Measurements from ENCODE around the gene DNAL1.

The DNAL1 gene

DNA sequence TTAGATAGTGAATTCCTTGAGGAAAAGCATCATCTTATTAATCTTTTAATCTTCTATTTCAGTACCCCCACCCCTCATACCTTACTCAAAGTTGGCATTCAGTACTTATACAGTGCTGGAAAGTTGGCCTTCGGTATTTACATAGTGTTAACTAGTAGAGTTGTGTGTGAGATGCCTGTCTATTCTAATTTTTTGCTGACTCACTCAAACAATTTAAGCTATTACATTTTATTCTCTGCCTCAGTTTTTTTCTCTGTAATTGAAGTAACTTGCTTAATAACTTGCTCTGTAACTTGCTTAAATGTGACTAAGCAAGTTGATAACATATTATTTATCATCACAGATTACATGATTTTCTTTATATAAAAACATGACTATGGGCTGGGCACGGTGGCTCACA lies 20.3 kb downstream of the DNAL1 start:
- TF ChIP-seq, protein P1, sequence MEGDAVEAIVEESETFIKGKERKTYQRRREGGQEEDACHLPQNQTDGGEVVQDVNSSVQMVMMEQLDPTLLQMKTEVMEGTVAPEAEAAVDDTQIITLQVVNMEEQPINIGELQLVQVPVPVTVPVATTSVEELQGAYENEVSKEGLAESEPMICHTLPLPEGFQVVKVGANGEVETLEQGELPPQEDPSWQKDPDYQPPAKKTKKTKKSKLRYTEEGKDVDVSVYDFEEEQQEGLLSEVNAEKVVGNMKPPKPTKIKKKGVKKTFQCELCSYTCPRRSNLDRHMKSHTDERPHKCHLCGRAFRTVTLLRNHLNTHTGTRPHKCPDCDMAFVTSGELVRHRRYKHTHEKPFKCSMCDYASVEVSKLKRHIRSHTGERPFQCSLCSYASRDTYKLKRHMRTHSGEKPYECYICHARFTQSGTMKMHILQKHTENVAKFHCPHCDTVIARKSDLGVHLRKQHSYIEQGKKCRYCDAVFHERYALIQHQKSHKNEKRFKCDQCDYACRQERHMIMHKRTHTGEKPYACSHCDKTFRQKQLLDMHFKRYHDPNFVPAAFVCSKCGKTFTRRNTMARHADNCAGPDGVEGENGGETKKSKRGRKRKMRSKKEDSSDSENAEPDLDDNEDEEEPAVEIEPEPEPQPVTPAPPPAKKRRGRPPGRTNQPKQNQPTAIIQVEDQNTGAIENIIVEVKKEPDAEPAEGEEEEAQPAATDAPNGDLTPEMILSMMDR (IDR thresholded peaks at IDR 0.05; ENCODE audit: insufficient read depth, low read length, missing control alignments), result no peak
- no peak overlapping the region for H3K4me3 ChIP-seq (ENCODE audit: low read depth, low read length)
- DNase-seq (ENCODE audit: low read depth, low spot score), result no peak
- CTCF ChIA-PET, result interaction anchor here (5.8 kb wide), 1 partner anchor 10 kb away, joined by 31 read pairs; no protein-coding TSS in a partner anchor
- POLR2A ChIA-PET, result no interaction called here

DNA sequence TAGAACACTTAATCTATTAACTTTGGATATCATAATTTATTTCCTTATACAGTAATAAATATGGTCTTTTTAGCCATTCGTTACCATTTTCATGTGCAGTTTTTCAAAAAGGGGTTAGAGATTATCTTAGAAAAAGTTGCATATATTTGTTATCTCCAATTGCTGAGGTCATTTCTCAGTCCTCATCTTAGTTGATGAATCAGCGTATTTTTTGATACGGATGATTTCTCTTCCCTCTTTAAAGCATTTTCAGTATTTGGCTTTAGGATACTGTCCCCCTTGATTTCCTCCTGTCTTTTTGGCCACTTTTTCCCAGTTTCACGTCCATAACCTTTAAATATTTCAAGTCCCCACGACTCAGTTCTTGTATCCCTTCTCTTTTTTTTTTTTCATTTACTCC lies 21.8 kb downstream of the DNAL1 start:
- TF ChIP-seq, protein P1 (IDR thresholded peaks at IDR 0.05; ENCODE audit: insufficient read depth, low read length, missing control alignments), result no peak
- no peak for DNase-seq (ENCODE audit: low read depth, low spot score)
- CTCF ChIA-PET, result interaction anchor here (1.0 kb wide), 1 partner anchor 17 kb away, joined by 3 read pairs; no protein-coding TSS in a partner anchor
- POLR2A ChIA-PET, result no interaction called here
- H3K4me3 ChIP-seq (ENCODE audit: low read depth, low read length), result no peak overlapping the region

GRCh38 chr14:73667854-73668253 lies 23.1 kb downstream of the DNAL1 start:
- DNase-seq (ENCODE audit: low read depth, low spot score), result no peak
- TF ChIP-seq, protein P1 (IDR thresholded peaks at IDR 0.05; ENCODE audit: insufficient read depth, low read length, missing control alignments), result no peak
- H3K4me3 ChIP-seq (ENCODE audit: low read depth, low read length), result no peak overlapping the region
- ChIA-PET POLR2A (no interaction called here), CTCF (no interaction called here)

DNA sequence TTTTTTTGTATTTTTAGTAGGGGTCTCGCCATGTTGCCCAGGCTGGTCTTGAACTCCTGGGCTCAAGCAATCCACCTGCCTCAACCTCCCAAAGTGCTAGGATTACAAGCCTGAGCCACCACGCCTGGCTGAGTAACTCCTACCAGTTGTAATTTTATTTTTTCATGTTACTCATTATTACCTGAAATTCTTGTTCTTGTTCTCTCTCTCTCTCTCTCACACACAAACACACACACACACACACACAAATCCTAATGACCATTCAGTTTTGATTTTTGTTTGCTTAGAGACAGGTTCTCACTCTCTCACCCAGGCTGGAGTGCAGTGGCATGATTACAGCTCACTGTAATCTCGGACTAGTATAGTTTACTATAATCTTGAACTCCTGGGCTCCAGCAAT lies 30.2 kb downstream of the DNAL1 start:
- POLR2A ChIA-PET, result no interaction called here
- no peak for DNase-seq (ENCODE audit: low read depth, low spot score)
- TF ChIP-seq, protein P1 (IDR thresholded peaks at IDR 0.05; ENCODE audit: insufficient read depth, low read length, missing control alignments), result no peak
- CTCF ChIA-PET, result interaction anchor here (1.3 to 4.4 kb wide), 3 partner anchors 12 to 42 kb away, joined by 3 to 31 read pairs (median 9); no protein-coding TSS in a partner anchor
- no peak overlapping the region for H3K4me3 ChIP-seq (ENCODE audit: low read depth, low read length)

- CTCF ChIA-PET, result interaction anchor here (0.6 to 1.1 kb wide), 2 partner anchors 16 to 23 kb away, joined by 3 read pairs; no protein-coding TSS in a partner anchor
- no peak overlapping the region for H3K4me3 ChIP-seq (ENCODE audit: low read depth, low read length)
- no peak for DNase-seq (ENCODE audit: low read depth, low spot score)
- TF ChIP-seq, protein P1 (IDR thresholded peaks at IDR 0.05; ENCODE audit: insufficient read depth, low read length, missing control alignments), result no peak
- POLR2A ChIA-PET, result no interaction called here
Measured at GRCh38 chr14:73678698-73679097, 33.9 kb downstream of the DNAL1 start.

DNA sequence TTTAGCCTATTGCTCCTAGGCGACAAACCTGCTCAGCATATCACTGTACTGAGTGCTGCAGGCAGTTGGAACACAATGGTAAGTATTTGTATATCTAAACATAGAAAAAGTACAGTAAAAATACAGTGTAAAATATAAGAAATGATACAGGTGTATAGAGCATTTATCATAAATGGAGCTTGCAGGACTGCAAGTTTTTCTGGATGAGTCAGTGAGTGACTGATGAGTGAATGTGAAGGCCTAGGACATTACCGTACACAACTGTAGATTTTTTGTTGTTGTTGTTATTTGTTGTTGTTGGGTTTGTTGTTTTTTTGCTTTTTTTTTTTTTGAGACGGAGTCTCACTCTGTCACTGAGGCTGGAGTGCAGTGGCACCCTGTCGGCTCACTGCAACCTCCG lies 36.0 kb downstream of the DNAL1 start:
- POLR2A ChIA-PET, result no interaction called here

More for the DNA sequence above, 36.0 kb downstream of the DNAL1 start:
- TF ChIP-seq, protein P1 (IDR thresholded peaks at IDR 0.05; ENCODE audit: insufficient read depth, low read length, missing control alignments), result no peak
- no peak overlapping the region for H3K4me3 ChIP-seq (ENCODE audit: low read depth, low read length)
- CTCF ChIA-PET, result interaction anchor here (2.1 kb wide), 1 partner anchor 18 kb away, joined by 10 read pairs; no protein-coding TSS in a partner anchor
- no peak for DNase-seq (ENCODE audit: low read depth, low spot score)
